ENCODE measurements around the gene MAP7D1. TPM values are rescaled to one million over a fixed set of nuclear protein-coding genes. Genes with fewer than 3 reads are reported as not detected.

MAP7D1 gene
- total RNA-seq, 2 experiments from 2014 or later = 238 to 252 TPM

DNA sequence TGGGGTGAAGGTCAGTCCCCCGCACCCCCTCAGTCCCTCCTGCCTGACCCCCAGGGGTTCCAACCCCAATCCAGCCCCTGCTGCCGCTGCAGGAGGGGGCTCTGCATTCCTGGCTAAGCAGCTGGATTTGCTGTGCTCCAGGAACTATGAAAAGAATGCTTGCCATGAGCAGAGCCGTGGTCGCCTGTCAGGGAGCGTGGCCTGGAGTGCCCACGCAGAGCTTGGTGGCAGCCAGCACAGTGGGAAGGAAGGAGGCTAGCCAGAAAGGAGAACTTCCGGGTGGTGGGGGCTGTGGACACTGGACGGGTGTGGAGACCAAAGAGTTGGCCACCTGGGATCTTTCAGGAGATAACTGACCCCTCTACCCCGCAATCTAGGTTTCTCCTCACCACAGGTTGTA lies 36.5 kb upstream of the MAP7D1 start:
- peaks cover 29% of the 10 kb centered on the region for H3K27me3 Mint-ChIP-seq
- CTCF ChIA-PET = interaction anchor here (0.8 to 3.9 kb wide), 4 partner anchors 10 to 144 kb away, joined by 3 to 38 read pairs (median 5); no protein-coding TSS in a partner anchor
- no peak overlapping the region for H3K4me3 Mint-ChIP-seq
- DNase-seq = no peak
- no peaks in the 10 kb centered on the region for H3K36me3 Mint-ChIP-seq
- peaks cover 6% of the 10 kb centered on the region for H3K4me1 Mint-ChIP-seq
- H3K9me3 Mint-ChIP-seq (ENCODE audit: low read depth) = no peaks in the 10 kb centered on the region
- H3K27ac Mint-ChIP-seq = no peak overlapping the region
- ATAC-seq = no peak

DNA sequence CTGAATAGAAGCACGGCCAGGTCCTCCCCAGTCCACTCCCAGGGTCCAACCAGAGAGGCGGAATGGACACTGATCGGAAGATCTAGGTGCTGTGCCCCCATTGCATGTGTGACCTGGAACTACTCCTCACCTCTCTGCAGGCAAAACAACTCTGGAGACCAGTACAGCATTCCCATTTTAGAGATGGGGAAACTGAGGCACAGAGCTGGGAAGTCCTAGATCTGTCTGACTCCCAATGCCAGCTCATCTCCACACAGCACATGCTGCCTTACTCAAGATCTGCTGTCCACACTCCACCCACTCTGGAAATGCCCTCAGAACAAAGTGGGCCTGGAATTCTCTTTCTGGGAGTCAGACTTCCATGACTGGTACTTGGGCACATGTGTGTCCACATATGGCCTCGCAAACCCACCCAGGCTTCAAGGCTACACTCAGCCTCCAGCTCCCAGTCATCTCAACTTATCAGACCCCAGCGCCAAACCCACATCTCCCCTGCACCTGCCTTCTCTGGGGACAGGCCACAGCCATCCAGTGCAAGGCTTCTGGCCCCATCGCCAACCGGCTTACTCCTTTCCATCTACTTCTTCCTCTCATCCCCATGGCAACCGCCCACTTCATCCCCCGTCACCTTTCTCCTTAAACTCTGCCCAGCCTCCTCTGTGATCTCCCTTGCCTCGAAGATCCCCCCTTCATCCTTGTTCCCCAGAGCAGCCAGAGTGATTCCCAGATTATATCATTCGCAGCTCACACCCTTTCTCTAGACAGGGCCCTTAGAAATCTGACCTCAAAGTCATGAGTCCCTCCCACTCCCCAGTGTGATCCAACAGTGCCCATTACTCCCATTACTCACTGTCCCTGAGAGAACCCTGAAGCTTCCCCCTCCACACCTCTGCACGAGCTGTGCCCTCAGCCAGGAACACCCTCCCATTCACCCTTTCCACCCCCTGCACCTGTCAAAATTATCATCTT lies 33.6 kb upstream of the MAP7D1 start:
- no peak overlapping the region for H3K4me3 Mint-ChIP-seq
- no peaks in the 10 kb centered on the region for H3K9me3 Mint-ChIP-seq (ENCODE audit: low read depth)
- peaks cover 8% of the 10 kb centered on the region for H3K4me1 Mint-ChIP-seq
- no peak overlapping the region for H3K27ac Mint-ChIP-seq
- DNase-seq (no peak), ATAC-seq (no peak)
- CTCF ChIA-PET = interaction anchor here (1.0 to 2.6 kb wide), 2 partner anchors 10 to 12 kb away, joined by 3 to 12 read pairs; no protein-coding TSS in a partner anchor
- no peaks in the 10 kb centered on the region for H3K36me3 Mint-ChIP-seq
- H3K27me3 Mint-ChIP-seq = peaks cover 42% of the 10 kb centered on the region

DNA sequence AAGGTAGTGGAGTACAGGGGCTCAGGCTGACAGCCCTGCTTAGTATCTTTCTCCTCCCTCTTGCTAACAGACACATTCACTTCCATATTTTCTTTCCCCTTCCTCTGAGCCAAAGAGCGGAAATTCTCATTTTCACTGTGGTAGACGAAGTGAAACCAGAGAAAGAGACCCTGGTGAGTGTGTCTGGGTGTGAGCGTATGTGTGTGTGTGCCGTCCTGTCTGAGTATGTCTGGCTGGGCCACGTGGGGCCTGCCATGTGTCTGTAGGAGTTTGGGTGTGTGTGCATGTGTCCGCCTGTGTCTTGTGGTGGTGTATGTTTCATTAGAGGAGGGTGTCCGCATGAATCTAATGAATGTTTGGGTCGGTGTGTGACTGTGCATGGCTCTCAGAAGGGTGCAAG lies 32.6 kb upstream of the MAP7D1 start:
- no peak overlapping the region for H3K27ac Mint-ChIP-seq
- CTCF ChIA-PET = interaction anchor here (1.0 to 2.6 kb wide), 2 partner anchors 9 to 11 kb away, joined by 3 to 12 read pairs; no protein-coding TSS in a partner anchor
- peaks cover 8% of the 10 kb centered on the region for H3K4me1 Mint-ChIP-seq
- DNase-seq (no peak), ATAC-seq (peak; percentile 31)
- no peaks in the 10 kb centered on the region for H3K36me3 Mint-ChIP-seq
- peaks cover 42% of the 10 kb centered on the region for H3K27me3 Mint-ChIP-seq
- H3K9me3 Mint-ChIP-seq (ENCODE audit: low read depth) = no peaks in the 10 kb centered on the region
- no peak overlapping the region for H3K4me3 Mint-ChIP-seq

DNA sequence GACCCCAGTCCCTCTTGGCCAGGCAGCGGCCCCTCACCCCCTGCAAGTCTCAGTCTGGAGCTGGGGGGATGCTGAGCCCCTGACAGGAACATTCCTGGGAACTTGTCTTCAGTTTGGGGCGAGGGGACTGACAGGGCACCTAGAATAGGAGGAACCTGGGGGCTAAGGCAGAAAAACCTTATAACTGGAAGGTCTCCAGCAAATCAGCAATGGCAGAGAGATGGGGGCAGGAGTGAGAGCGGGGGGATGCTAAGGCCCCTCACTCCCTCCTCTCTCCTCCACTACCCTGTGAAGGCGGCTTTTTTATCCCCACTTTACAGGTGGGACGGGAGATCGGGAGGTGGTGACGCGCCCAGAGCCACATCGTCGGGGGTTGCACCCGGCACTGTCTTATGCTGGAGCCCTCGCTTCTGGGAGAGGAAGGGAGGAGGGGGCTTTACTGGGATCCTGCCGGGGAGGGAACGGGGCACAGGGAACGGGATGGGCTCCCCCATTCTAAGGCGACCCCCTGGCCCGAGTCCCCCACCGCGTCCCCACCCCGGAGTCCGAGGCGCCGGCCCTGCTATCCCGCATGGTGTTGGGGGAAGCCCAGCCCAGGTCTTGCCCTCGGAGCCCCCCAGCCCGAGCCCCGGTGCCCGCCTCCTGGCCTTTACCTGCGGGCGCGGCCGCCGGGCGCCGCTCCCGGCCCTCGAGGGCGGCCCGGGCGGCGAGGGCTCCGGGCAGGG lies 31.4 kb upstream of the MAP7D1 start:
- Mint-ChIP-seq H3K4me1 (peaks cover 8% of the 10 kb centered on the region), H3K4me3 (no peak overlapping the region), H3K27ac (no peak overlapping the region), H3K27me3 (peaks cover 42% of the 10 kb centered on the region), H3K36me3 (no peaks in the 10 kb centered on the region), H3K9me3 (ENCODE audit: low read depth) (no peaks in the 10 kb centered on the region)
- ATAC-seq (no peak), DNase-seq (no peak)
- CTCF ChIA-PET = no interaction called here

DNA sequence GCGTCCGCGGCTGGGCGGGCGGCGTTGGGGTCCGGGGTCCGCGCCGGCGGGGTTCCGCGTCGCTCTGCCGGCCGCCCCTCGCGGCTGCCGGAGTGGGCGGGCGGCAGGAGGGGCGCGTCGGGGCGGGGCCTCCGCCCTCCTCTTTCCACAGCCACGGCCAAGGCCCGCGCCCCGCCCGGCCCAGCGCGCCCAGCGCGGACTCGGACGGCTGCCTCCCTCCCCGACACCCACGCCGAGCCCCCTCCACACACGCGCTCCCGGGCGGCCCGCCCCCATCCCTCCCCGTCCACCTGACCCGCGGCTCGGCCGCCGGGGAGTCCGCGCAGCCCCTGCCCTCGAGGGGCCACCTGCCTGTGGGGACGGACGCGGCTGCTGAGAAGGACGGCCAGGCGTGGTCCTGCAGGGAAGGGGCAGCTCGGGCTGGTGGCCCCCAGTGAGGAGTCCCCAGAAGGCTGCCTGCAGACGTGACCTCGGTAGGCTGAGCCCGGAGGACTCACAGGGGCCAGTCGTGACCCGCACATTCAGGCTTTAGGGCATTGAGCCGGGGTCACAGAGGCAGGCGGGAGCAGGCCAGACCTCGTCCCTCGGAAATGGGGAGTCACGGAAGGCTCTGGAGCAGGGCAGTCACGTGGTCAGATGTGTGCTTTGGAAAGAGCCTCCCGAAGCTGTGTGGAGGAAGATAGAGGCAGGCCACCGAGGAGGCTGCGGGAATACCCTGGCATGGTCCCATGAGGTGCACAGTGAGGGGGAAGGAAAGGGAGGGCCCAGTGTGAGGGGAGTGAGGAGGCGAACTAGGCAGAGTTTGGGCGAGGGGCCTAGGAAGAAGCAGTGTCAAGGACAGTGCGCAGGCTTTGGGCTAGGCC lies 30.6 kb upstream of the MAP7D1 start, which contains the start of gene COL8A2:
Gene COL8A2, minus strand, starts transcription at position 94 of the 863 bp plus-strand sequence. CDS start 24,980 bp downstream, outside the sequence.
- H3K4me1 Mint-ChIP-seq = peaks cover 8% of the 10 kb centered on the region

DNA sequence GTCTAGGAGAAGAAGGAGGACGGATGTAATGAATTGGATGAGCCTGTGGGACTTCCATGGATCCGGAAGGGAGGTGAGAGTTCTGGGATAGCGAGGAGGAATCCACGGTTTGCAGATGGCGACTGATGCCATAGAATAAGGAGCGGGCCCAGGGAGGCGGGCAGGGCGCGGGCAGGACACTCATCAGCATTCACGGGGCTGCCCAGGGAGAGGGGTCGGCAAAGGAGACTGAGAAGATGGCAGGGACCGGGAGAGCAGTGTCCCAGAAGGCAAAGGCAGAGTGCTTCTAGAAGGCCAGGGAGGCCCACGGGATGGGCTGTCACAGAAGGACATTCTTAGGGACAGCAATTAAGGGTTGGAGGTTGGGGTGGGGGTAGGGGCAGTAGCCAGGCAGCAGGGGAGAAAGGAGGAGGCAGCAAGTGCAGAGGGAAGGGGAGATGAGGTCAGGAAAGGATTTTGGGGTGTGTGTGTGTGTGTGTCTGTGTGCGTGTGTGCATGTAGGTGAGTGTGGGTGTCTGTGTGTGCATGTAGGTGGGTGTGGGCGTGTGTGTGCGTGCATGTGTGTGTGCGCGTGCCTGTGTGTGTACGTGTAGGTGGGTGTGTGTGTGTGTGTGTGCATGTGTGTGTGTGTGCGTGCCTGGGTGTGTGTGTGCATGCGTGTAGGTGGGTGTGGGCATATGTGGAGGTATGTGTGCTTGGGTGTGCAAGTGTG lies 29.8 kb upstream of the MAP7D1 start:
- H3K36me3 Mint-ChIP-seq = no peaks in the 10 kb centered on the region
- H3K9me3 Mint-ChIP-seq (ENCODE audit: low read depth) = no peaks in the 10 kb centered on the region
- CTCF ChIA-PET = interaction anchor here (0.6 kb wide), 1 partner anchor 148 kb away, joined by 3 read pairs; no protein-coding TSS in a partner anchor
- H3K27ac Mint-ChIP-seq = no peak overlapping the region
- peaks cover 40% of the 10 kb centered on the region for H3K27me3 Mint-ChIP-seq
- H3K4me3 Mint-ChIP-seq = no peak overlapping the region
- ATAC-seq = no peak
- no peak for DNase-seq
- peaks cover 8% of the 10 kb centered on the region for H3K4me1 Mint-ChIP-seq

More for the DNA sequence above, 30.6 kb upstream of the MAP7D1 start, which contains the start of gene COL8A2:
- H3K36me3 Mint-ChIP-seq = no peaks in the 10 kb centered on the region
- no peaks in the 10 kb centered on the region for H3K9me3 Mint-ChIP-seq (ENCODE audit: low read depth)
- ATAC-seq (peak; percentile 67), DNase-seq (no peak)
- CTCF ChIA-PET = interaction anchor here (0.6 kb wide), 1 partner anchor 149 kb away, joined by 3 read pairs; no protein-coding TSS in a partner anchor
- H3K27ac Mint-ChIP-seq = no peak within 1 kb of the TSS
- H3K4me3 Mint-ChIP-seq = no peak within 1 kb of the TSS
- H3K27me3 Mint-ChIP-seq = peaks cover 40% of the 10 kb centered on the region

DNA sequence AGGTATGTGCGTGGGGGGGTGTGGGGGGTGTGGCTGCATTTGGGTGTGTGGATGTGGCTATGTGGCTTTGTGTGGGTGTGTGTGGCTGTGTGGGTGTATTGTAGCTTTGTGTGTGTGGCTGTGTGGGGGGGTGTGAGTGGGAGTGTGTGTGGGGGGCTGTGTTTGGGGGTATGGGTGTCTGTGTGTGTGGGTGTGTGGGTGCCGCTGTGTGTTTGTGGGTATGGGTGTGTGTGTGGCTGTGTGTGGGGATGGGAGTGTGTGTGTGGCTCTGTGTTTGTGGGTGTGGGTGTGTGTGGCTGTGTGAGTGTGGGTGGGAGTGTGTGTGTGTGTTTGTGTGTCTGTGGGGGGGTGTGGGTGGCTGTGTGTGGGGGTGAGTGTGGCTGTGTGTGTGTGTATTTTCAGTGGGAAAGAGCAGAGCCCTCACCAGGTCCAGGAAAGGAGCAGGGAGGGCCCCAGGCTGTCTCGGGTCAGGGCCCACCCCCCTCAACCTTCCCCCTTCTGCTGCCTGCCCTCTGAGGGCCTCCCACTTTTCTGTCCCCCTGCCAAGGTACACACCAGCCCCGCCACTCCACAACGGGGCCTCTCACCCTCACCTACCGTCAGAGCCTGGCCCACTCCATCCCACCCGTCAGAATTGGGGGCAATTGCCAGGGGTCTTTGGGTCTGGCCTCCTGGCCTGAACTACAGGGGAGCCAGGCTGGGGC lies 29.0 kb upstream of the MAP7D1 start:
- ATAC-seq (no peak), DNase-seq (no peak)
- H3K27ac Mint-ChIP-seq = no peak overlapping the region
- peaks cover 36% of the 10 kb centered on the region for H3K27me3 Mint-ChIP-seq
- H3K4me3 Mint-ChIP-seq = no peak overlapping the region
- no peaks in the 10 kb centered on the region for H3K9me3 Mint-ChIP-seq (ENCODE audit: low read depth)
- peaks cover 8% of the 10 kb centered on the region for H3K4me1 Mint-ChIP-seq
- CTCF ChIA-PET = interaction anchor here (1.3 to 12.3 kb wide), 2 partner anchors 28 to 61 kb away, joined by 4 to 307 read pairs; no protein-coding TSS in a partner anchor
- H3K36me3 Mint-ChIP-seq = no peaks in the 10 kb centered on the region

DNA sequence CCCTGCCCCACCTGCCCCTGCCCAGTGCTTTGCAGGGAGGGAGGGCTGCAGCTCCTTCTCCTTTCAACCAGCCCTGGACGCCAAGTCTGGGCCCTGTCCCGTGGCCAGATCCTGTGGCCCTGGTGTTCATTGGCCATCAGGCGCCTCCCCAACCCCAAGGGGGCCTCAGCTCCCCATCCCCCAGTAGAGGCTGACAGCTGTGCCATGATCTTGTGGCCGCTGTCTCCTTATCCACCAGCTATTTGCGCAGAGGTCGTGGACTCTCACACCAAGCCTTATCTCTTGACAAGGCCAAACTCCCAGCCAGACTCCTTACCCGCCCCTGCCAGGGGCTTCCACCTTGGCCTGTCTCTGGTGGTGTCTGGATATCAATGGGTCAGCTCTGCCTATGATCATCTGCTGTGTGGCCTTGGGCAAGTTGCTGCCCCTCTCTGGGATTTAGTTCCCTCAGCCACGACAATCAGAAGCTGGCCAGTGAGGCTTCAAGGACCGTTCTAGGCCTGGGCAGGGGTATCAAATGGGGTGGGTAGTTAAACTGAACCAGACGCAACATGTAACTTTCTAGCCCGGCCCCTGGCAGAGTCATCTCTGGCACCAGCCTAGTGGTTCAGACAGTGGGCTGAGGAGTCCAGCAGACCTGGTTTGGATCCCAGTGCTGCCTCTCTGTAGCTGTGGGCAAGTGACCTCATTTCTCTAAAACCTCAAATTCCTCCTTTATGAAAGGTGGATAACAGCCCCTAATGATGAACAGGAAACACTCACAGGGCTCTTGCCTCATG lies 27.6 kb upstream of the MAP7D1 start:
- ATAC-seq (no peak), DNase-seq (no peak)
- Mint-ChIP-seq H3K27ac (no peak overlapping the region), H3K4me1 (peaks cover 6% of the 10 kb centered on the region), H3K4me3 (no peak overlapping the region), H3K36me3 (no peaks in the 10 kb centered on the region), H3K9me3 (ENCODE audit: low read depth) (no peaks in the 10 kb centered on the region), H3K27me3 (peaks cover 24% of the 10 kb centered on the region)
- CTCF ChIA-PET = interaction anchor here (1.3 to 12.3 kb wide), 4 partner anchors 9 to 60 kb away, joined by 3 to 307 read pairs (median 6); no protein-coding TSS in a partner anchor

DNA sequence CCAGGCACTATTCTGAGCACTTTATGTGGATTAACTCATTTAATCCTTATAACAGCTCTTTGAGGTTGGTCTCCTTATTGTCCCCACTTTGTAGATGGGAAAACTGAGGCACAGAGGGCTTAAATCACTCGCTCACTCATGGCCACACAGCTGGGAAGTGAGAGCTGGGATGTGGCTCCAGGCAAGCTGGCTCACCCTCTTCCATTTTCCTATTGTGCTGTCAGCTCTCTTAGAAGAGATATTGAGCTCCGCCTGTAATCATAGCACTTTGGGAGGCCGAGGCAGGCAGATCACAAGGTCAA lies 27.1 kb upstream of the MAP7D1 start:
- no peak for DNase-seq
- H3K9me3 Mint-ChIP-seq (ENCODE audit: low read depth) = no peaks in the 10 kb centered on the region
- ATAC-seq = no peak
- no peaks in the 10 kb centered on the region for H3K36me3 Mint-ChIP-seq
- H3K27me3 Mint-ChIP-seq = peaks cover 18% of the 10 kb centered on the region
- no peak overlapping the region for H3K27ac Mint-ChIP-seq
- H3K4me3 Mint-ChIP-seq = no peak overlapping the region
- CTCF ChIA-PET = interaction anchor here (1.1 to 12.3 kb wide), 3 partner anchors 10 to 30 kb away, joined by 3 to 307 read pairs (median 7); no protein-coding TSS in a partner anchor
- H3K4me1 Mint-ChIP-seq = peaks cover 3% of the 10 kb centered on the region

DNA sequence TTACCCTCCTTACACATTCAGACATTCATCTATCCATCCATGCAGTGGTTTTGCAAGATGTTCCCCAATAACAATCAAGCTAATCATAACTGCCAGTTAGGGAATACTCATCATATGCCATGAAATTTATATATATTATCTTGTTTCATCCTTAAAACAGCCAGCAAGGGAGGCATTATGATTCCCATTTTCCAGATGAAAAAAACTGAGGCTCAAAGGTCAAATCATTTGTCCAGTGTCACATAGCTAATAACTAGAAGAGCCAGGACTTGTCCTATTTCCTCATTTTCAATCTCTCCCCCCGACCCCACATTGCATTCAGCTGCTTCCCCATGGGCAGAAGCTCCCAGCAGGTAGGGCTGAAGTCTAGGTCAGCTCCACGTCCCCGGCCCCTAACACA lies 23.9 kb upstream of the MAP7D1 start:
- Mint-ChIP-seq H3K27me3 (no peaks in the 10 kb centered on the region), H3K4me1 (peaks cover 7% of the 10 kb centered on the region), H3K36me3 (no peaks in the 10 kb centered on the region), H3K4me3 (no peak overlapping the region), H3K9me3 (ENCODE audit: low read depth) (no peaks in the 10 kb centered on the region), H3K27ac (no peak overlapping the region)
- ATAC-seq = no peak
- DNase-seq = no peak
- CTCF ChIA-PET = interaction anchor here (1.4 to 12.3 kb wide), 3 partner anchors 9 to 33 kb away, joined by 3 to 307 read pairs (median 4); no protein-coding TSS in a partner anchor

DNA sequence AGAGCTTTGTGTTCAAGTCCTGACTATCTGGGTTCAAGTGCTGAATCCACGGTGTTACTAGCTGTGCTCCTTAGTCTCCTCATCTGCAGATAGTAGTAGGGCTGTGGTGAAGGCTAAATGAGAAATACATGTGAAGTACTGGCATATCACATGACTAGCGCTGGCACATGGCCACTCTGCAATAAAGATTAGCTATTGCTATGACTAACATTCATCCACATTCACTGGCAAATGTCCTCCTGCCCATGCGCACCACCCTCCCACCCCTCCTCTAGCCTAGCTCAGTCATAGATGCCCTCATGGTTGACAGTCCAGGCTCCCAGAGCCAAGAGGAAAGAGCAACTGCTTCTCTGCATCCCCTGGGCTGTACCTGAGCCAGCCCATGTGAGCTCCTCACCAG lies 22.5 kb upstream of the MAP7D1 start:
- CTCF ChIA-PET = interaction anchor here (1.2 to 12.3 kb wide), 9 partner anchors 12 to 169 kb away, joined by 3 to 307 read pairs (median 22); partner anchors contain the start of gene TRAPPC3
- ATAC-seq (no peak), DNase-seq (no peak)
- Mint-ChIP-seq H3K27ac (no peak overlapping the region), H3K27me3 (no peaks in the 10 kb centered on the region), H3K4me3 (no peak overlapping the region), H3K36me3 (peaks cover 2% of the 10 kb centered on the region), H3K4me1 (peaks cover 7% of the 10 kb centered on the region), H3K9me3 (ENCODE audit: low read depth) (no peaks in the 10 kb centered on the region)

All from activated CD8-positive, alpha-beta memory T cell treated with anti-CD3 and anti-CD28 coated beads, Interleukin-2, amount 10 ng/mL, durations not matched to agents 7 days and 5 days (primary cell).